Fibroblast of villous mesenchyme (primary cell): ENCODE results near the gene SPACA9. TPM values are rescaled to one million over a fixed set of nuclear protein-coding genes. Genes with fewer than 3 reads are reported as not detected.

Experiments used
- DNase-seq: peaks from one replicate; pipeline ENCODE4 v3.0.0-alpha.2; 2010; ENCODE audit warnings: low read depth
- H3K4me3 ChIP-seq: 2 replicates; pipeline ENCODE4 v1.5.1; 2011; ENCODE audit warnings: low read depth, mild to moderate bottlenecking, low read length
- total RNA-seq: library from RNA; depleted of rRNA; stranded (reverse); fragments of >200 nt; gene quantifications from 2 replicates; pipeline ENCODE4 v1.2.3, GENCODE V29; 2012
- TF ChIP-seq, protein P1 (sequence below): IDR thresholded peaks from 2 replicates; pipeline ENCODE4 v1.5.1; 2012; ENCODE audit warnings: low read depth, mild to moderate bottlenecking, low read length; ENCODE audit not compliant: insufficient read depth

Gene SPACA9
- total RNA-seq, 1 donor, result 2.2 TPM

DNA sequence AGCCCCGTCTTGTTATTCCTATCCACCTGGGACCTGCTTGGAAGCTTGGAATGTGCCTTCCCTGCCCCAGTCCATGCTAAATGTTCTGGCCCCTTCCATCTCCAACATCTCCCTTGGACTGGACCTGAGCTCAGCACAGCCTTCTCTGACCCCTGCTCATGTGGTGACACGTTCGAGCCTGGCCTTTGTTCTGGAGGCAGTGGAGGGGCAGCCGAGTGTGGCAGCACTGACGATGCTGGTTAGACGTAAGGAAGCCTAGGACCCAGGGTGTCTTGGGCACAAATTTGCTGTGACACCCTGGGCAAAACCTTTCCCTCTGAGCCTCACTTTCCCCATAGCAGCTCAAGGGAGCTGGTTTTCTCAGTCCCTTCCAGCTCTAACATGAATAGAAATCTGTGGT lies 3.9 kb downstream of the SPACA9 start:
- TF ChIP-seq, protein P1, sequence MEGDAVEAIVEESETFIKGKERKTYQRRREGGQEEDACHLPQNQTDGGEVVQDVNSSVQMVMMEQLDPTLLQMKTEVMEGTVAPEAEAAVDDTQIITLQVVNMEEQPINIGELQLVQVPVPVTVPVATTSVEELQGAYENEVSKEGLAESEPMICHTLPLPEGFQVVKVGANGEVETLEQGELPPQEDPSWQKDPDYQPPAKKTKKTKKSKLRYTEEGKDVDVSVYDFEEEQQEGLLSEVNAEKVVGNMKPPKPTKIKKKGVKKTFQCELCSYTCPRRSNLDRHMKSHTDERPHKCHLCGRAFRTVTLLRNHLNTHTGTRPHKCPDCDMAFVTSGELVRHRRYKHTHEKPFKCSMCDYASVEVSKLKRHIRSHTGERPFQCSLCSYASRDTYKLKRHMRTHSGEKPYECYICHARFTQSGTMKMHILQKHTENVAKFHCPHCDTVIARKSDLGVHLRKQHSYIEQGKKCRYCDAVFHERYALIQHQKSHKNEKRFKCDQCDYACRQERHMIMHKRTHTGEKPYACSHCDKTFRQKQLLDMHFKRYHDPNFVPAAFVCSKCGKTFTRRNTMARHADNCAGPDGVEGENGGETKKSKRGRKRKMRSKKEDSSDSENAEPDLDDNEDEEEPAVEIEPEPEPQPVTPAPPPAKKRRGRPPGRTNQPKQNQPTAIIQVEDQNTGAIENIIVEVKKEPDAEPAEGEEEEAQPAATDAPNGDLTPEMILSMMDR, result no peak
- no peak overlapping the region for H3K4me3 ChIP-seq
- no peak for DNase-seq

DNA sequence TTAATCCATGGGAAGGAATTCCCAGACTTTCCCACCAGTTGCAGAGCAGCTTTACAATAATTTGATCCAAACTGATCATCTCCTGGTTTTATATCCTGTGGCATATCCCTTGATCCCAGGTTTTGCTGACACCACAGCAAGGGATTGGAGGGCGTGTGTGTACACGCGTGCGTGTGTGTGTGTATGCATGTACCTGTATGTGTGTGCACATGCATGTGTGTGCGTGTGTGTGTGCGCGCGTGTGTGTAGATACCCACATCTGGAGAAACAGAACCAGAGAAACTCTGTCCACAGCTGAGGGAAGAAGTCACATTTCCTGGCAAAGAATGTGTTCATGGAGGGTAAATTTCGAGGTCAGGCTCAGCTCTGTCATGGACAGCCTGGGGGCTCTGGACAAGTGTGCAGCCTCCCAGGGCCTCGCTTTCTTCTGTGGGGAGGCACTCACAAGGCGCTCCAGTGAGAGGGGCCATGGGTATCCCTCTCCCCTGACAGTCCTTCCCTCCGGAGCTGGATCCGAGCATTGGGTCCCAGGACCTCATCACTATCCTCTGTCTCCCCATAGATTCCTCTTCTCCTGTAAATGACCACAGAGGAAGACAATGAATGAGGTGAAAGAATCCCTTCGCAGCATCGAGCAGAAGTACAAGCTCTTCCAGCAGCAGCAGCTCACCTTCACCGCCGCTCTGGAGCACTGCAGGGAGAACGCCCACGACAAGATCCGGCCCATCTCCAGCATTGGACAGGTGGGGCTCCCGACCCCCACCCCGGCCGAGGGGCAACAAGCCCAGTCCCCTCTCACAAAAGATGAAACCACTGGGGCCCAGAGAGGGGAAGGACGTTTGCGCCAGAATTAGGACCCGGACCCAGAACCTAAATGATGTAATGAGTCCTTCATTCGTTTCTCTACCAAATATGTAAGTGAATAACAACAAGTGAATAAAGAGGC lies 4.9 kb downstream of the SPACA9 start:
- TF ChIP-seq, protein P1, result no peak
- H3K4me3 ChIP-seq, result no peak overlapping the region
- no peak for DNase-seq

DNA sequence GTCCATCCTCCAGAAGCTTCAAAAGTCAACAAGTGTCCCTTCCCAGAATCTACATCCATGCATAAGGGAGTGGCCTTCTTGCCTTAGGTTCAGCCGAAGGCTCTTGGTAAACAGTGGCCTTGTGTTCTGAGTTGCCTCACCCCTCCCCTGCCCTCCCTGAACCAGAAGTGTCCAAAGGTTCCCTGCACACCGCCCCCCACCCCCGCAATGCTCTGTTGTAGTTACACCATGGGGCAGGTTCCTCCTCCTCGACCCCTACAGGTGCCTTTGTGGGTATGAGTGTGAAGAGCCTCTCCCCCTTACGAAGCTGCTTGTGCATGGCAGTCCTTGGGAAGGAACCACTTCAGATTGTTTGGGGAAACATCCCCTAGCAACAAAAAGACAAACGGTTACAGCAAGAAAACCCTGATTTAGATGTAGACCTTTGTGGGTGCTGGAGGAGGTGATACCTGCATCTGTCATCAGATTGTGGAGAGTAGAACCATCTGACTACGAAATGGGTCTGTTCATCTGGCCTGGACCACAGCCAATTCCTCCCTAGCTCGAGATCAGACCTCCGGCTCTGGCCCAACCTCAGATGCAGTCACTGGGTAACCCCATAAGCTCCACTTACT lies 7.1 kb downstream of the SPACA9 start:
- no peak overlapping the region for H3K4me3 ChIP-seq
- DNase-seq, result no peak
- TF ChIP-seq, protein P1, result no peak

DNA sequence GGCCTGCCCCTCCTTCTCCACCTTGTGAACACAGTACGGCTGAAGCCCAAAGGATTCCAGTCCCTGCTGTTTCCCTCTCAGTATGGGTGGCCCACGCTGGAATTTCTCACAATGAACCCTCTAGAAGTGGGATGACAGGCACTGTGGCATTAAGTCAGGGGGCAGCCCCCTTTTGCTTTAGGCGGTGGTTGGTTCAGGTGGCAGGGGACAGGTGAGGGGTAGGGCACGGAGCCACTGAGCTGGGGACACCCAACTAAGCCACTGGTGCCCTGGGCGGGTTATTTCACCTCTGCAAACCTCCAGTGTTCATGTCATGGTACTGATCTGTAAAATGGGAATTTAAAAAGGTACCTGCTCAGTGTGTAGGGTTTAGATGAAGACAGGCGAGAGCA lies 7.6 kb downstream of the SPACA9 start:
- no peak overlapping the region for H3K4me3 ChIP-seq
- TF ChIP-seq, protein P1, result no peak
- DNase-seq, result no peak

DNA sequence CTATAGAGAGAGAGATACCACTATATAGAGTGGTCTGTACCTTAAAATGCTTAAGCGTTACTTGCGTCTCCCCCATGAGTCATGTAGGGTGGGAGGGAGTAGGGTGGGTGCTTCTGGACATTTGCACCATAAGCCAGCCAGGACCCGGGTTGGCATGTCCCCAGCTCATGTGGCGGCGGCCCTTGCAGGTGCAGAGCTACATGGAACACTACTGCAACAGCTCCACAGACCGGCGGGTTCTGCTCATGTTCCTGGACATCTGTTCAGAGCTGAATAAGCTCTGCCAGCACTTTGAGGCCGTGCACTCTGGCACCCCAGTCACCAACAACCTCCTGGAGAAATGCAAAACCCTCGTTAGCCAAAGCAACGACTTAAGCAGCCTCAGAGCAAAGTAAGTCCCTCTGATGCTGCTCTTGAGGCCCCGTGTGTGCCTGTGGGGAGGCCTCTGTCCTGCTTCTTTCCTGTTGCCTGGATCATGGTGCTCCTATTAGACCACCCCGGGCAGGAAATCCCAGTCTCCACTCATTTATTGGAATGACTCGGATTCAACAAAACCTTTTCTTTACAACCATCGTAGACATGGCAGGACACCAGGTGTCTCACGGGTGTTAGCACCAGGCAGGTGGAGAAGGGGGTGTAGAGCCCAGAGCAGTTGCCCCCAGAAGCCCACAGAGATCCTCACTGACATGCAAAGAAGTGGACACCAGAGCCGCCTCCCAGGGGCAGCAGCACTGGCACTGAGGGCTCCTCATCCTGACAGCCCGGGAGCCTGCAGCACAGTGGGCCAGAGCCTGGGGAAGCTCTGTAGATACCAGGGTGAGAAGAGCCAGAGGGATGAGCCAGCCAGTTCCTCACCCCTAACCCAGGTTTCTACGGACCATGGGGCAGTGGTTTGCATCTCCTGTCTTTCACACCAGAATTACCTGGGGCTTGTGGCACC lies 8.8 kb downstream of the SPACA9 start:
- DNase-seq, result no peak
- no peak overlapping the region for H3K4me3 ChIP-seq
- TF ChIP-seq, protein P1, result no peak

DNA sequence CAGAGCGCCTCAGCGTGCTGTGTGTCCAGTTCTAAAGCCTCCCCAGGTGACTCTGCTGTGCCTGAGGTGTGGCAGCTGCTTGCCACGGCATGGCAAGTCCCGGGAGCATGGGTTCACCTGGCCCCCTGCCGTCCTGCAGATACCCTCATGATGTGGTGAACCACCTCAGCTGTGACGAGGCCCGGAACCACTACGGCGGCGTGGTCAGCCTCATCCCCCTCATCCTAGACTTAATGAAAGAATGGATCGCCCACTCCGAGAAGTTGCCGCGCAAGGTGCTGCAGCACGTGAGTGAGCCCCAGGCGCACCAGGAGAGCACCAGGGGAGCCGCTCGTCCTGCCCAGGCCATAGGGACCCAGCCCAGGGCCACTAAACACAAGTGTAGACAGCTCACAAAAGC lies 9.5 kb downstream of the SPACA9 start:
- TF ChIP-seq, protein P1, result no peak
- H3K4me3 ChIP-seq, result no peak overlapping the region
- no peak for DNase-seq
